Stimulated activated naive B cell treated with anti-CD40 and anti-IgM and Interleukin-4, amounts not matched to agents 10 μg/mL and 1 μg/mL and 100 μg/mL, for 72 hours (primary cell): Measurements from ENCODE around the gene CCDC38.

ENCODE experiments used
- ATAC-seq, 2 donors: fragments of 150-1000 bp; cut with Tn5 transposase; replicated peaks; 2 replicates each; pipeline ENCODE4 v1.10.0; 2021; ENCODE audit warnings: moderate library complexity in 1 of 2
- DNase-seq: peaks from one replicate; pipeline ENCODE4 v3.0.0; 2021
- H3K27ac Mint-ChIP-seq: one replicate; pipeline ENCODE4 v1.8.0; 2022; ENCODE audit warnings: mild to moderate bottlenecking, mixed read lengths
- H3K27me3 Mint-ChIP-seq, 2 donors: one replicate each; pipeline ENCODE4 v1.8.0; 2022; ENCODE audit warnings: mixed read lengths in 2 of 2
- H3K36me3 Mint-ChIP-seq, 2 donors: one replicate each; pipeline ENCODE4 v1.8.0; 2022; ENCODE audit warnings: mixed read lengths in 2 of 2, mild to moderate bottlenecking in 1 of 2
- H3K4me1 Mint-ChIP-seq, 2 donors: one replicate each; pipeline ENCODE4 v1.8.0; 2022; ENCODE audit warnings: mixed read lengths in 2 of 2, mild to moderate bottlenecking in 1 of 2
- H3K4me3 Mint-ChIP-seq, 2 donors: one replicate each; pipeline ENCODE4 v1.8.0; 2022; ENCODE audit warnings: mild to moderate bottlenecking in 2 of 2, mixed read lengths in 2 of 2, moderate library complexity in 1 of 2
- H3K9me3 Mint-ChIP-seq, 2 donors: one replicate each; pipeline ENCODE4 v1.8.0; 2022; ENCODE audit warnings: mixed read lengths in 2 of 2, mild to moderate bottlenecking in 1 of 2

CCDC38 gene

GRCh38 chr12:95820096-95820703, 122.2 kb downstream of the CCDC38 start:
- ATAC-seq (no peak), DNase-seq (no peak)
- H3K36me3 Mint-ChIP-seq = no peaks in the 10 kb centered on the region
- no peaks in the 10 kb centered on the region for H3K9me3 Mint-ChIP-seq
- H3K27me3 Mint-ChIP-seq = peaks cover 9 to 20% of the 10 kb centered on the region in 2 donors
- no peak overlapping the region for H3K27ac Mint-ChIP-seq
- no peak overlapping the region for H3K4me3 Mint-ChIP-seq
- no peaks in the 10 kb centered on the region for H3K4me1 Mint-ChIP-seq
